A549 (cell line): Measurements from ENCODE around the gene HLA-A. TPM values are rescaled to one million over a fixed set of nuclear protein-coding genes. Genes with fewer than 3 reads are reported as not detected.

Experiments
- ATAC-seq, 2 experiments: fragments of 200-7000 bp in 1 of 2; fragments of >200 bp in 1 of 2; cut with Nextera tagmentation in 1 of 2; cut with Tn5 transposase in 1 of 2; 3 replicates each; pipeline versions ENCODE4 v1.8.0 to v1.9.1; 2018 to 2020; ENCODE audit warnings: mild to moderate bottlenecking in 1 of 2, moderate library complexity in 1 of 2
- CTCF ChIA-PET: fragments of 300-600 bp; sonication (Branson Sonifier 250); formaldehyde crosslinking; extraction: SDS; loops from one replicate; lab custom pipeline; 2021; ENCODE audit warnings: antibody characterized with exemption, inconsistent platforms; lab: Yijun Ruan, JAX
- POLR2A ChIA-PET: fragments of 350-600 bp; formaldehyde crosslinking; extraction: SDS; loops from one replicate; lab custom pipeline; 2021; ENCODE audit warnings: antibody characterized with exemption, inconsistent platforms; lab: Yijun Ruan, JAX
- DNase-seq, 2 experiments: peaks; one replicate each; pipeline versions ENCODE4 v3.0.0 to v3.0.0-alpha.2; 2011 to 2016; ENCODE audit warnings: low read depth in 1 of 2, low spot score in 1 of 2
- FAIRE-seq: peaks from 2 replicates; lab custom pipeline; 2011; peaks lifted over from hg19 to GRCh38; lab: Jason Lieb, UNC
- H3K27ac ChIP-seq, 2 experiments: fragments of >200 bp; sonication (Bioruptor Twin); formaldehyde crosslinking; 3 replicates each; pipeline ENCODE4 v1.5.1; 2016 to 2017
- H3K4me1 ChIP-seq: fragments of >200 bp; sonication (Bioruptor Twin); formaldehyde crosslinking; 3 replicates; pipeline ENCODE4 v1.6.1; 2016
- H3K4me2 ChIP-seq: fragments of >200 bp; sonication (Bioruptor Twin); formaldehyde crosslinking; 3 replicates; pipeline ENCODE4 v1.6.1; 2016
- H3K4me3 ChIP-seq: fragments of >200 bp; sonication (Bioruptor Twin); formaldehyde crosslinking; 3 replicates; pipeline ENCODE4 v1.5.1; 2016
- H3K9me3 ChIP-seq: fragments of >200 bp; sonication (Bioruptor Twin); formaldehyde crosslinking; 3 replicates; pipeline ENCODE4 v1.6.1; 2016
- BHLHE40 ChIP-seq: IDR thresholded peaks from 2 replicates; pipeline ENCODE4 v1.6.1; 2012; ENCODE audit warnings: low read depth, low read length, inconsistent platforms
- CEBPB ChIP-seq, 2 experiments: fragments of >200 bp in 1 of 2; sonication (Bioruptor Twin) in 1 of 2; formaldehyde crosslinking in 1 of 2; IDR thresholded peaks; 2 replicates each; pipeline ENCODE4 v1.6.1; 2012 to 2016
- EHMT2 ChIP-seq: fragments of 200-600 bp; sonication (generic); IDR thresholded peaks from 2 replicates; pipeline ENCODE4 v1.6.1; 2016; ENCODE audit warnings: antibody characterized with exemption, low read depth, mild to moderate bottlenecking, moderate library complexity
- EP300 ChIP-seq, 2 experiments: fragments of >200 bp; sonication (Bioruptor Twin); formaldehyde crosslinking; IDR thresholded peaks; 2 replicates in 1 of 2; 3 replicates in 1 of 2; pipeline ENCODE4 v1.6.1; 2016 to 2017
- ESRRA ChIP-seq: fragments of 150-350 bp; IDR thresholded peaks from 2 replicates; pipeline ENCODE4 v1.6.1; 2014; ENCODE audit warnings: mild to moderate bottlenecking, low read length, borderline replicate concordance
- FOSB ChIP-seq: fragments of 250-450 bp; sonication (Bioruptor Pico); IDR thresholded peaks from 2 replicates; pipeline ENCODE4 v1.5.0; 2020; ENCODE audit warnings: mild to moderate bottlenecking, moderate library complexity
- HEYL ChIP-seq: fragments of 250-450 bp; sonication (Bioruptor Pico); IDR thresholded peaks from 2 replicates; pipeline ENCODE4 v1.8.0; 2021; ENCODE audit warnings: mild to moderate bottlenecking, moderate library complexity
- KDM1A ChIP-seq: fragments of 200-600 bp; sonication (generic); IDR thresholded peaks from 2 replicates; pipeline ENCODE4 v1.6.1; 2016; ENCODE audit warnings: low read depth, mild to moderate bottlenecking
- KDM5A ChIP-seq: fragments of 200-600 bp; sonication (generic); IDR thresholded peaks from 2 replicates; pipeline ENCODE4 v1.6.1; 2016; ENCODE audit warnings: antibody characterized with exemption, mild to moderate bottlenecking
- NFE2L2 ChIP-seq: fragments of 150-350 bp; conservative IDR thresholded peaks from 2 replicates; pipeline ENCODE4 v1.6.1; 2014; ENCODE audit warnings: low read length
- PHF8 ChIP-seq: fragments of 200-600 bp; sonication (generic); IDR thresholded peaks from 2 replicates; pipeline ENCODE4 v1.6.1; 2016; ENCODE audit warnings: low read depth, mild to moderate bottlenecking, antibody characterized with exemption, moderate library complexity, borderline replicate concordance
- RAD21 ChIP-seq, 2 experiments: fragments of >200 bp in 1 of 2; sonication (Bioruptor Twin) in 1 of 2; formaldehyde crosslinking in 1 of 2; IDR thresholded peaks in 1 of 2; conservative IDR thresholded peaks in 1 of 2; 2 replicates in 1 of 2; 3 replicates in 1 of 2; pipeline ENCODE4 v1.6.1; 2012 to 2018; ENCODE audit warnings: inconsistent platforms in 1 of 2
- SMC3 ChIP-seq: fragments of >200 bp; sonication (Bioruptor Twin); formaldehyde crosslinking; IDR thresholded peaks from 3 replicates; pipeline ENCODE4 v1.6.1; 2018; ENCODE audit warnings: inconsistent platforms
- WGBS: methylation state at CpG from one replicate; pipeline ENCODE4 v1.1.6; 2017; ENCODE audit errors: missing lambda C conversion rate; 5-methylcytosine and 5-hydroxymethylcytosine counted together
- polyA plus RNA-seq, 4 experiments: library from polyadenylated mRNA; depleted of rRNA in 3 of 4; stranded (reverse); fragments of >200 nt; fragmentation: RNase III in 1 of 4; extraction: RNeasy Plus Mini Kit Qiagen cat#74134 plus additional on column Dnase treatment in 1 of 4; gene quantifications; 2 replicates in 3 of 4; 3 replicates in 1 of 4; pipeline ENCODE4 v1.2.3, GENCODE V29; 2011 to 2017
- TF ChIP-seq, protein P1 (sequence below): fragments of 250-450 bp; sonication (Bioruptor Pico); IDR thresholded peaks from 2 replicates; pipeline ENCODE4 v1.5.0; 2021; ENCODE audit warnings: mild to moderate bottlenecking, moderate library complexity, borderline replicate concordance
- TF ChIP-seq, protein P2 (sequence below): fragments of 250-450 bp; sonication (Bioruptor Pico); IDR thresholded peaks from 2 replicates; pipeline ENCODE4 v1.5.0; 2020; ENCODE audit warnings: low read depth, mild to moderate bottlenecking, moderate library complexity
- TF ChIP-seq, protein P3 (sequence below): fragments of >200 bp; sonication (Bioruptor Twin); formaldehyde crosslinking; IDR thresholded peaks from 2 replicates; pipeline ENCODE4 v1.6.1; 2016
- TF ChIP-seq, protein P4 (sequence below): fragments of >200 bp; sonication (Bioruptor Twin); formaldehyde crosslinking; IDR thresholded peaks from 3 replicates; pipeline ENCODE4 v1.5.1; 2016
- TF ChIP-seq, protein P5 (sequence below): fragments of 450-650 bp; IDR thresholded peaks from 2 replicates; pipeline ENCODE4 v1.6.1; 2014; ENCODE audit warnings: antibody characterized with exemption

The HLA-A gene
- polyA plus RNA-seq, 2 of the 4 experiments (the other 2 are of a cell fraction): 78.8 to 95.0 TPM

DNA sequence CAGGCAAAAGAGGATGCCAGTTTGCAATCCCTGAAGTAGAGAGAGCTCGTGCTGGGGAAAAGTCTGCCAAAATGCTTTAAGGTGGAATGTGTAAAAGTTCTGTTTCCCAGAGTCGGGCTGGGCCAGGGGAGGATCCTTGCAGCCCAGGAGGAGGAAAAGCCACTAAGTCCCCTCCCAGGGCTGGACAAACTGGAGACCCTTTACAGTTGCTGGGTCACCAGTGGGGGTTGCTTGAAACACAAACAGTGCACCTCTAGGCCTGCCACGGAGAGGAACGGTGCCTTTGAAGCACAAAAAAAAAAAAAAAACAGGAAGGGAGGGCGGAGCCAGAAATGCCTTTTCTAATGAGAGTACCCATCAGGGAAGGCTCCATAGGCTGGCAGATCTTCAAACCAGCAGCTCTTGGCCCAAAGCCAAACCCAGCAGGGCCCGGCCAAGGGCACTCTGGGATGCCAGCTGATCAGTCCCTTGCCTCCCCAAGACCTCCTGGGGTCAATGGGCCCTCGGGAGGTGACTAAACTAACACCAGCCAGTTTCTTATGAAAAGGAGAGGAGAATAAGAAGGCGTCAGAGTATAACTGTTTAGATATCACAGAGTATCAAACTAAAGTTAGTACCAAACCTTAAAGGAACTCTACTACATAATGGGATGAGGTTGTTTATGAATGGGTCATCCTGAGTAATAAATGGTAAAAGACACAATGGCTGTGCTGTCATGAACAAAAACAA lies 23.7 kb downstream of the HLA-A start:
- ATAC-seq: peak; percentile 72 to 77

DNA sequence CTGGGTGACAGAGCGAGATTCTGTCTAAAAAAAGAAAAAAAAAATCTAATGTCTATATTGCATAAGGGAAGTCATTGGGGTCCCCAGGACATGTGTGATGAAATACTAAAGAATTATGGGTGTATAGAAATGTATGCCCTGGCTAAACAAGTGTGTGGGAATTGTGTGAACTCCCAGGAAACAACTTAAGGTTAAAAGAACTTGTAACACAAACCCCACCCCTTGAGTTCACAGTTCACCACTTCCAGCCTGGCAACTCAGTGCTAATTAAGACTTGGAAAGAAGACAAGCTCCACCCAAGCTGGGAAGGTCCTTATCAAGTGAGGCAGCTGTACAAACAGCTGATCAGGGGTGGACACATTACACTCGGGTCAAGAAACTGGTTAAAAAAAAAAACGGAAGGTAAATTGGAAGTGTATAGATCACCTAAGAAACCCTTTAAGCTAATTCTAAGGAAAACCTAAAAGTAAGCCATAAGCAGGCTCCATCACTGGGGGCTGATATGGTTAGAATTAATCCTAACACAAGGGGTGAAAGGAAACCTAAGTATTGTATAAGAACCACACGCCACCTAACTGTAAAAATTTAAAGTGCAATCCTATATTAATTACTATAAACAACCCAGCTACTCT lies 25.2 kb downstream of the HLA-A start:
- Histone ChIP-seq H3K4me2 (peak overlapping the region; percentile 100), H3K4me3 (no peak overlapping the region), H3K27ac (peak overlapping the region in 1 of 2 experiments; percentile 27; a peak in 1 of 6 replicates), H3K4me1 (peaks cover 30% of the 10 kb centered on the region), H3K9me3 (no peaks in the 10 kb centered on the region)
- no peak for FAIRE-seq
- DNase-seq: no peak
- ChIA-PET POLR2A (no interaction called here), CTCF (interaction anchor here (1.3 to 1.6 kb wide), 2 partner anchors 8 to 119 kb away, joined by 6 to 7 read pairs; no protein-coding TSS in a partner anchor)
- TF ChIP-seq, protein P1, sequence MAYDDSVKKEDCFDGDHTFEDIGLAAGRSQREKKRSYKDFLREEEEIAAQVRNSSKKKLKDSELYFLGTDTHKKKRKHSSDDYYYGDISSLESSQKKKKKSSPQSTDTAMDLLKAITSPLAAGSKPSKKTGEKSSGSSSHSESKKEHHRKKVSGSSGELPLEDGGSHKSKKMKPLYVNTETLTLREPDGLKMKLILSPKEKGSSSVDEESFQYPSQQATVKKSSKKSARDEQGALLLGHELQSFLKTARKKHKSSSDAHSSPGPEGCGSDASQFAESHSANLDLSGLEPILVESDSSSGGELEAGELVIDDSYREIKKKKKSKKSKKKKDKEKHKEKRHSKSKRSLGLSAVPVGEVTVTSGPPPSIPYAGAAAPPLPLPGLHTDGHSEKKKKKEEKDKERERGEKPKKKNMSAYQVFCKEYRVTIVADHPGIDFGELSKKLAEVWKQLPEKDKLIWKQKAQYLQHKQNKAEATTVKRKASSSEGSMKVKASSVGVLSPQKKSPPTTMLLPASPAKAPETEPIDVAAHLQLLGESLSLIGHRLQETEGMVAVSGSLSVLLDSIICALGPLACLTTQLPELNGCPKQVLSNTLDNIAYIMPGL (CRISPR knock-in tag): no peak
- TF ChIP-seq, protein P2, sequence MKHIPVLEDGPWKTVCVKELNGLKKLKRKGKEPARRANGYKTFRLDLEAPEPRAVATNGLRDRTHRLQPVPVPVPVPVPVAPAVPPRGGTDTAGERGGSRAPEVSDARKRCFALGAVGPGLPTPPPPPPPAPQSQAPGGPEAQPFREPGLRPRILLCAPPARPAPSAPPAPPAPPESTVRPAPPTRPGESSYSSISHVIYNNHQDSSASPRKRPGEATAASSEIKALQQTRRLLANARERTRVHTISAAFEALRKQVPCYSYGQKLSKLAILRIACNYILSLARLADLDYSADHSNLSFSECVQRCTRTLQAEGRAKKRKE (CRISPR knock-in tag): no peak
- TF ChIP-seq CEBPB (IDR thresholded peaks at IDR 0.05) (no peak), KDM5A (no peak), HEYL (CRISPR knock-in tag) (no peak), BHLHE40 (no peak), EHMT2 (no peak), RAD21 (conservative IDR thresholded peaks at IDR 0.05 in 1 of 2, IDR thresholded peaks at IDR 0.05 in 1 of 2) (peak; percentile 21 to 30; a peak in 2 of 5 replicates), ESRRA (no peak), PHF8 (no peak), KDM1A (no peak), SMC3 (no peak), EP300 (IDR thresholded peaks at IDR 0.05) (no peak), NFE2L2 (no peak)
- TF ChIP-seq, protein P3, sequence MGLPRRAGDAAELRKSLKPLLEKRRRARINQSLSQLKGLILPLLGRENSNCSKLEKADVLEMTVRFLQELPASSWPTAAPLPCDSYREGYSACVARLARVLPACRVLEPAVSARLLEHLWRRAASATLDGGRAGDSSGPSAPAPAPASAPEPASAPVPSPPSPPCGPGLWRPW: no peak
- TF ChIP-seq, protein P4, sequence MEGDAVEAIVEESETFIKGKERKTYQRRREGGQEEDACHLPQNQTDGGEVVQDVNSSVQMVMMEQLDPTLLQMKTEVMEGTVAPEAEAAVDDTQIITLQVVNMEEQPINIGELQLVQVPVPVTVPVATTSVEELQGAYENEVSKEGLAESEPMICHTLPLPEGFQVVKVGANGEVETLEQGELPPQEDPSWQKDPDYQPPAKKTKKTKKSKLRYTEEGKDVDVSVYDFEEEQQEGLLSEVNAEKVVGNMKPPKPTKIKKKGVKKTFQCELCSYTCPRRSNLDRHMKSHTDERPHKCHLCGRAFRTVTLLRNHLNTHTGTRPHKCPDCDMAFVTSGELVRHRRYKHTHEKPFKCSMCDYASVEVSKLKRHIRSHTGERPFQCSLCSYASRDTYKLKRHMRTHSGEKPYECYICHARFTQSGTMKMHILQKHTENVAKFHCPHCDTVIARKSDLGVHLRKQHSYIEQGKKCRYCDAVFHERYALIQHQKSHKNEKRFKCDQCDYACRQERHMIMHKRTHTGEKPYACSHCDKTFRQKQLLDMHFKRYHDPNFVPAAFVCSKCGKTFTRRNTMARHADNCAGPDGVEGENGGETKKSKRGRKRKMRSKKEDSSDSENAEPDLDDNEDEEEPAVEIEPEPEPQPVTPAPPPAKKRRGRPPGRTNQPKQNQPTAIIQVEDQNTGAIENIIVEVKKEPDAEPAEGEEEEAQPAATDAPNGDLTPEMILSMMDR: peak; percentile 26
- TF ChIP-seq, protein P5, sequence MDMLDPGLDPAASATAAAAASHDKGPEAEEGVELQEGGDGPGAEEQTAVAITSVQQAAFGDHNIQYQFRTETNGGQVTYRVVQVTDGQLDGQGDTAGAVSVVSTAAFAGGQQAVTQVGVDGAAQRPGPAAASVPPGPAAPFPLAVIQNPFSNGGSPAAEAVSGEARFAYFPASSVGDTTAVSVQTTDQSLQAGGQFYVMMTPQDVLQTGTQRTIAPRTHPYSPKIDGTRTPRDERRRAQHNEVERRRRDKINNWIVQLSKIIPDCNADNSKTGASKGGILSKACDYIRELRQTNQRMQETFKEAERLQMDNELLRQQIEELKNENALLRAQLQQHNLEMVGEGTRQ: no peak
- ATAC-seq: no peak
- WGBS: 45% methylated on average over 4 of the region's 4 CpGs

More for the DNA sequence above, 23.7 kb downstream of the HLA-A start:
- 6% methylated on average over 6 of the region's 8 CpGs for WGBS
- FAIRE-seq (no peak), DNase-seq (peak; percentile 31 to 78)
- peak overlapping the region; percentile 74 for H3K4me3 ChIP-seq
- H3K4me2 ChIP-seq: peak overlapping the region; percentile 100
- TF ChIP-seq FOSB (CRISPR knock-in tag): no peak
- H3K27ac ChIP-seq: peak overlapping the region; percentile 94 to 98
- no peaks in the 10 kb centered on the region for H3K9me3 ChIP-seq
- ChIA-PET CTCF (interaction anchor here (0.6 to 1.6 kb wide), 3 partner anchors 9 to 117 kb away, joined by 3 to 7 read pairs (median 6); no protein-coding TSS in a partner anchor), POLR2A (interaction anchor here (0.7 to 2.4 kb wide), 4 partner anchors 11 to 94 kb away, joined by 3 to 15 read pairs (median 4); no protein-coding TSS in a partner anchor)
- peaks cover 30% of the 10 kb centered on the region for H3K4me1 ChIP-seq
